NCI-H2196 treated with DMSO at 0.1 percent for 48 hours (cell line): ENCODE results near the gene KRT38.
"Not testable (repeated sequence)": the region's sequence is repeated elsewhere in the genome, so short reads cannot be mapped to it uniquely, and the experiment has no call there.

Source experiments
- DNase-seq: peaks from one replicate; lab custom pipeline; 2025; ENCODE audit not compliant: unreplicated experiment; lab: John Stamatoyannopoulos, UW

Gene KRT38

DNA sequence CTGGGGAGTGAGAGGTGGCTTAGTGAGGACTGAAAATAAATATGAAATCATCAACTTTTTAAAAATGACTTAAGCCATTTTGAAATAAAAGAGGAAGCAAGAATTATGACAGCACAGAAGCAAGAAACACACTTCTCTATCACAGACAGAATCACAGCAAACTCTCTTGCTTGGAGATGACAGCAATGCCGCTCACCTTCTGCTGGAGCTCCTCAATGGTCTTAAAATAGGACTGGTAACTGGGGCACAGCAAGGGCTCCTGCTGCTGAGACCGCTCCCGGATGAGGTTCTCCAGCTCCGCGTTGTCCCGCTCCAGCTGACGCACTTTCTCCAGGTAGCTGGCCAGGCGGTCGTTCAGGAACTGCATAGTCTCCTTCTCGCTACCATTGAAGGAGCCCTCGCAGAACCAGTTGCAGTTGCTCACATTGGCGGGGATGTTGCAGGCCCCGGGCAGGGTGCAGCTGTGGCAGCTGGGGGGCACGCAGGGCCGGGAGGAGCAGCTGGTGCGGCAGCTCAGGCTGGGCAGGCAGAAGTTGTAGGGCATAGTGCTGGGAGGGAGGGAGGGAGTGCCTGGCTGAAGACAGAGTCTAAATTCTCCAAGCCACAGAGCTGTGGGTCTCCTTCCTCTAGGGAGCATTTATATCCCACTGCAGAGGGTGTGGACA lies 43.7 kb downstream of the KRT38 start, which contains the start of gene KRT31:
KRT31 (minus strand) TSS at position 613 of the 665 bp plus-strand sequence; CDS start at position 544, 69 bp downstream.
- no peak for DNase-seq

- no peak for DNase-seq
Measured at GRCh38 chr17:41396340-41396739, 44.4 kb downstream of the KRT38 start.

DNA sequence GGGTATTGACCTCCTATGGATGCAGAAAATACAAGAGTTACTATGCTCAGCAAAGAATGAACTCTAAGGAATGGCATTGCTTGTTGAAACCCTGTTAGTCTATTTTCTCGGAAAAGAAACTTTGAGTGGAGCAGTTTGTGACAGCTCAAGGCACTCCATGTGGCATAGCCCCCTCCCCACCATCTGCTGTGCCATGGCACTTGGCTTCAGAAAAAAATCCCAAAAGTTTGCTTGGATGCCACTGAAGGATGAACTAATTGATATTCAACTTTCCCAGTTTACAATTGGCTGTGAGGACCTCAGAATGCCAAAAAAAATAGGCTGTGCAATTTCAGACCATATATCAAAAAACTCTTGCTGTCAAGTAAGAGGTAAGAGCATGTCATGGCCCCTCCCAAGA lies 45.2 kb downstream of the KRT38 start:
- no peak for DNase-seq

DNA sequence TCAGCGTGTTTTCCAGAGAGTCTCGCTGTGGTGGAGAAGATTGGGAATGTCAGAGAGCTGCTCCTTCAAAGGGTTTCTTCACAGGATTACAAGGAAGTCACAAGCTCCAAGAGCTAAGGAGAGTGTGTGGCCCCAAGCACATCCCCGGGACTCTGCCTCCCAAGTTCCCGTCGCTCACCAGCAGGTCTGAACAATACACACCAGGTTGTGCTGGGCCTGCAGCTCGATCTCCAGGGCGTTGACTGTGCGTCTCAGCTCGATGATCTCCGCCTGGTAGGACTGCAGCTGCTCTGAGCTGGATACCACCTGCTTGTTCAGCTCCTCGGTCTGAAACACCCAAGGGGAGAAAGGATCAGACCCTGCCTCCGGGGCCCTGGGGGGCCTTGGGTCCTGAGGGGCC lies 45.7 kb downstream of the KRT38 start:
- not testable (repeated sequence) for DNase-seq

DNA sequence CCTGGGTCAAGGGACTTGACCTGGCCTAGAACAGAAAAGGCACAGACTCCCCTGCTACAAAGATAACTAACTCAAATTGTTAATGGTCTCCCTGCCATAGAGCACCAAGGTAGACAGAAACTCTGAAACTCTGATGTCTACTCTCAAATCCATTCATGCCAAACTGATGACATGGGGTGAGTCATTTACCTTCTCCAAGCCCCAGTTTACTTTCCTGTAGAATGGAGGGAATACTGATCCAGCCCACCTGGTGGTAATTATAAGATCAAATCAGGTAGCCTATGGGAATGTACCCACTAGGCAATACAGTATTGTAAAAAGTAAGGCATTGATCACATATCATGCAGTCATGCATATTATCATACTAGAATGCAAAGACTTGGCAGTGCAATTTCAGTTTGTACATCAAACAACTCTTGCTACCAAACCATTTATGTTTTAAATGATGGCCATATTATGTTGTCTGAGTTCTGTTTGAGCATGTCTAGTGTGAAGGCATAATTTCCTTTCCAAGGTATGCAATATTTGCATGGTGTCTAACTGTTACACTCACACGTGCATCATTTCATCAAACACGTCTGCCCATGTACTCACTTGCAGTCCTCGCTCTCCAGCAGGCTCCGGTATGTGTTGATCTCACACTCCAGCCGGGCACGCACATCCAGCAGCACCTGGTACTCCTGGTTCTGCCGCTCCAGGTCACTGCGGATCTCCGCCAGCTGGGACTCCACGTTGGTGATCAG lies 46.4 kb downstream of the KRT38 start:
- no peak for DNase-seq

DNA sequence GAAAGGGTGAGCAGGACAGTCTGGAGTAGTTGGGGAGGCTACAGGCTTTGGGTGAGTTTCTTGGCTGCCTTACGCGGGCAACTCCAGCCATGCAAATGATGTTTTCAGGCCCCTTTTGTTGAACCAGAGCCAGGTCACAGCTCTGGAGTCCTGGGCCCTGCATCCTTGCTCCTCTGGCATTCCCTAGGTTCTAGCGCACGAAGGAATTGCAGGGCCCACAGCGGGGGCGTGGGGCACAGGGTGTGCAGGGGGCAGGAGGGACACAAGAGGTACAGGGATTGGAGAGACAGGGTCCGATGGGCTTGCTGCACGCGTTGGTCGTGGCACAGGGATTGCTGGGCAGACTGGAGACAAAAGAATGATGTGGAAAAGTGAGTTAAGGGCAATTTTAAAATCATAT lies 47.0 kb downstream of the KRT38 start:
- no peak for DNase-seq

GRCh38 chr17:41393294-41393693 lies 47.5 kb downstream of the KRT38 start:
- DNase-seq: no peak

DNA sequence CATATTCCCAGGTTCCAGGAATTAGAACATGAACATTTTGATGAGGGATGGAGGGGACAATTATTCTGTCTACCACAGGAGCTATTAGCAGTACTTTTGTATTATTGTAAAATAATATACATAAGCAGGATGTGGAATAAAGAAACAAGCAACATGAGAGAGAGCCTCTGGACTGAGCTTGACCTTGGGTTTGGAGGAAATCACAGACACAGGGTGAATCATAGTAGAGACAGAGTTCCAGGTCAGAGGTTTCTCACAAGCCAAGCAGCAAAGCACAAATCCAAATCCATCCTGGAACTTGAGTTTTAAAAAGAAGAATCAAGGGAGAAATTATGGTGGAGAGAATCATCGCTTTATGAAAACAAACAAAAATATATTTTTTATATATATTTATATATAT lies 48.5 kb downstream of the KRT38 start:
- DNase-seq: no peak

DNA sequence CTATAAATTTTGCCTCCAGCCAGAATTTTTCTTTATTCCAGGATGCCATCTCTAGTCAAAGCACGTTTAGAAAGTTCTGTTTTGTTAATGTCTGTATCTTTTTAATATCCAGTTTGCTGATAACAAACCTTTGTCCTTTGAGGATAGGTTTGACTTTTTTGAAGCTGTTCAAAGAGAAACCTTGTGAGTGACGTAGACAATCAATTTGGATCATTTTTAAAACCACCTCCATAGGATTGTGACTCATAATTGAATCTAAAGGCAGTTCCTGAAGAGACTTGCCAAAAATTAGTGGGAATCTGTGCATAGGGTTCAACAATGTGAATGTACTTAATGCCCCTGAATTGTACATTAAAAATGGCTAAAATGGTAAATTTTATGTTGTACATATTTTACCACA lies 49.2 kb downstream of the KRT38 start:
- DNase-seq: no peak

DNA sequence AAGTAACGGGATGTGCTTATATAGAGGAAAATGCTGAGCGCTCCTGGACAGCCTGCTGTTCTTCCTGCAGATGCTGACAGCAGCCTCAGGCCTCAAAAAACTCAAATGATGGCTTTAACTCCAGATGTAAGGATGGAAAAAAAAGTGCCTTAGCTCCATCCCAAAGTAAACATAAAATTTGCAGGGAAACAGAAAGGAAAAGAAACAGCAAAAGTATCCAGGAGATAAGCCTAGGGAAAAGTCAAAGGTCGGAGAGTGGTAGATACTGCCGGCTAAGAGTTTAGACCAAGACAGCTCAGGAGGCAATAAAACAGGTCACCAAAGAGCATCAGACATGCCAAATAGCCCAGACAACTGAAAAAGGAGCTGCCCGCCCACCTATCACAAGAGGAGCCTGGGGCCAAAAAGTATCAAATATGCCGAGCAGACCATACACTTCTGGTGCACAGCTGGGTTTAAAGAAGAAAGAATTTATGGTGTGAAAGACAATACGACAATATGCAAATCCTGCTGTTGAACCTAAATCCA lies 50.3 kb downstream of the KRT38 start:
- DNase-seq: no peak

DNA sequence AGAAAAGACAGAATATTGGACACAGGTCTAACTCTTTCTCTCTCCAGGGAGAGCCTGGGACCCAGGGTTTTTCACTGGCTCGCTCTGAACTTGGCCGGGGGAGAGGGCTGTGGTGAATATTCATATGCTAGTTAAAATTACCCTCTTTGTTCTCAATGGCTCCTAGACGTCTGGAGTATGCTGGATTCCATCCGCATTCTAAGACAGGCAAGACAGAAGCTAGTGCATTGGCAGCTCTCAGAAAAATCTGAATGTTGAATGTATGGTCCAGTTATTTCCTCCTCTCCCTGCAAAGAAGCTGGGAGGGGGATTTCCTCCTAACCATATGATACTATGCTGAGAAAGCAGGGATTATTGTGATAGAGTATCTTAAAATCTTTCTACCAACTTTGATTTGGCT lies 53.1 kb downstream of the KRT38 start:
- DNase-seq: no peak

DNA sequence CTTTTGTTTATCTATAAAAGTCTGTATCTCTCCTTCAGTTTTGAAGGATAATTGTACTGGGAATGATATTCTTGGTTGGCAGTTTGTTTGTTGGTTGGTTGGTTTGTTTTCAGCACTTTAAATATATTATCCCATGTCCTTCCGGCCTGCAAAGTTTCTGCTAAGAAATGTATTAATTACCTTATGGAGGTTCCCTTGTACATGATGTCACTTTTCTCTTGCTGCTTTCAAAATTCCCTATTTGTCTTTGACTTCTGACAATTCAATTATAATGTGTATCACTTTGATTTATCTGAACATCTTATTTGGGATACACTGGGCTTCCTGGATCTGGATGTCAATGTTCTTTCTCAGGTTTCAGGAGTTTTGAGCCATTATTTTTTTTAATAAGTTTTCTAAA lies 54.6 kb downstream of the KRT38 start:
- DNase-seq: no peak
